Measurements from ENCODE around the gene DLX5. TPM values are rescaled to one million over a fixed set of nuclear protein-coding genes. Genes with fewer than 3 reads are reported as not detected.
A peak's percentile ranks its signal among the peaks of the same experiment; 100 is the strongest.
"Not testable (repeated sequence)": the region's sequence is repeated elsewhere in the genome, so short reads cannot be mapped to it uniquely, and the experiment has no call there.

Gene DLX5
- total RNA-seq, 5 donors from 2014 or later (not counting 1 experiment from before 2014, with no cell fraction given) = not detected

- H3K36me3 Mint-ChIP-seq = not testable (repeated sequence)
Measured at GRCh38 chr7:97034213-97034852, 9.7 kb upstream of the DLX5 start.

GRCh38 chr7:97027427-97028234, 3.0 kb upstream of the DLX5 start:
- POLR2A ChIA-PET = no interaction called here
- Histone ChIP-seq H3K36me3 (ENCODE audit: control insufficient read depth in 2 of 2, extremely low read depth in 1 of 2, insufficient read depth in 1 of 2, low read length in 1 of 2) (no peaks in the 10 kb centered on the region), H3K4me3 (ENCODE audit: control insufficient read depth in 1 of 2, extremely low read depth in 1 of 2, low read length in 1 of 2) (peak overlapping the region; percentile 23 to 60), H3K4me1 (ENCODE audit: control insufficient read depth in 1 of 2, extremely low read depth in 1 of 2, insufficient read depth in 2 of 2, low read length in 2 of 2) (peaks cover 4 to 37% of the 10 kb centered on the region in 2 experiments), H3K27me3 (replicated peaks in 1 of 2; ENCODE audit: control insufficient read depth in 2 of 2, extremely low read depth in 1 of 2, insufficient read depth in 2 of 2, low read length in 1 of 2) (peaks cover 14 to 62% of the 10 kb centered on the region in 2 experiments), H3K9me3 (no peaks in the 10 kb centered on the region), H3K27ac (ENCODE audit: low read length) (no peak overlapping the region)
- DNase-seq (peak in 34 of 35 experiments; percentile 29 to 81 (median 58)), ATAC-seq (replicated peaks in 1 of 4) (peak; percentile 66 to 71 (median 70))
- Mint-ChIP-seq H3K27ac (no peak overlapping the region), H3K9me3 (no peaks in the 10 kb centered on the region), H3K36me3 (no peaks in the 10 kb centered on the region), H3K4me1 (peaks cover 42 to 45% (median 44%) of the 10 kb centered on the region in 3 donors), H3K27me3 (peaks cover 61 to 73% of the 10 kb centered on the region in 2 donors), H3K4me3 (peak overlapping the region; percentile 71 to 80 (median 79))
- CTCF ChIA-PET = interaction anchor here (0.5 to 2.5 kb wide), 21 partner anchors 12 to 1516 kb away, joined by 3 to 28 read pairs (median 6); no protein-coding TSS in a partner anchor
- 1% methylated on average over 11 of the region's 23 CpGs for WGBS (ENCODE audit: insufficient coverage)

More at GRCh38 chr7:97034213-97034852, 9.7 kb upstream of the DLX5 start:
- H3K27me3 Mint-ChIP-seq = peaks cover 23 to 30% of the 10 kb centered on the region in 2 donors
- DNase-seq; H3K4me3 Mint-ChIP-seq; H3K4me1 ChIP-seq (ENCODE audit: control insufficient read depth in 1 of 2, extremely low read depth in 1 of 2, insufficient read depth in 2 of 2, low read length in 2 of 2); ATAC-seq (replicated peaks in 1 of 4); CTCF ChIA-PET; H3K4me3 ChIP-seq (ENCODE audit: control insufficient read depth in 1 of 2, extremely low read depth in 1 of 2, low read length in 1 of 2); POLR2A ChIA-PET; H3K27ac ChIP-seq (ENCODE audit: low read length); H3K9me3 ChIP-seq; H3K27ac Mint-ChIP-seq; H3K4me1 Mint-ChIP-seq; H3K9me3 Mint-ChIP-seq; H3K36me3 ChIP-seq (ENCODE audit: control insufficient read depth in 2 of 2, extremely low read depth in 1 of 2, insufficient read depth in 1 of 2, low read length in 1 of 2): not testable (repeated sequence)
- 93% methylated on average over 19 of the region's 30 CpGs for WGBS (ENCODE audit: insufficient coverage)
- H3K27me3 ChIP-seq (replicated peaks in 1 of 2; ENCODE audit: control insufficient read depth in 2 of 2, extremely low read depth in 1 of 2, insufficient read depth in 2 of 2, low read length in 1 of 2) = peaks cover under 1 to 12% of the 10 kb centered on the region in 2 experiments

GRCh38 chr7:97026715-97027426, 2.2 kb upstream of the DLX5 start:
- peaks cover 4 to 42% of the 10 kb centered on the region in 2 experiments for H3K4me1 ChIP-seq (ENCODE audit: control insufficient read depth in 1 of 2, extremely low read depth in 1 of 2, insufficient read depth in 2 of 2, low read length in 2 of 2)
- H3K4me3 ChIP-seq (ENCODE audit: control insufficient read depth in 1 of 2, extremely low read depth in 1 of 2, low read length in 1 of 2) = peak overlapping the region; percentile 23 to 60
- H3K27me3 ChIP-seq (replicated peaks in 1 of 2; ENCODE audit: control insufficient read depth in 2 of 2, extremely low read depth in 1 of 2, insufficient read depth in 2 of 2, low read length in 1 of 2) = peaks cover 14 to 62% of the 10 kb centered on the region in 2 experiments
- Mint-ChIP-seq H3K9me3 (no peaks in the 10 kb centered on the region), H3K27ac (peak overlapping the region in 1 of 2 donors; percentile 55), H3K4me1 (peaks cover 49 to 52% (median 51%) of the 10 kb centered on the region in 3 donors), H3K27me3 (peaks cover 64 to 73% of the 10 kb centered on the region in 2 donors), H3K4me3 (peak overlapping the region; percentile 71 to 80 (median 79)), H3K36me3 (no peaks in the 10 kb centered on the region)
- CTCF ChIA-PET = interaction anchor here (0.6 to 2.5 kb wide), 20 partner anchors 10 to 1111 kb away, joined by 3 to 28 read pairs (median 5); no protein-coding TSS in a partner anchor
- ATAC-seq (replicated peaks in 1 of 4) = peak in 2 of 4 experiments; percentile 13 to 24
- 15% methylated on average over 4 of the region's 17 CpGs for WGBS (ENCODE audit: insufficient coverage)
- POLR2A ChIA-PET = no interaction called here
- no peaks in the 10 kb centered on the region for H3K9me3 ChIP-seq
- H3K36me3 ChIP-seq (ENCODE audit: control insufficient read depth in 2 of 2, extremely low read depth in 1 of 2, insufficient read depth in 1 of 2, low read length in 1 of 2) = no peaks in the 10 kb centered on the region
- H3K27ac ChIP-seq (ENCODE audit: low read length) = no peak overlapping the region
- no peak for DNase-seq

- Histone ChIP-seq H3K36me3 (ENCODE audit: control insufficient read depth in 2 of 2, extremely low read depth in 1 of 2, insufficient read depth in 1 of 2, low read length in 1 of 2) (no peaks in the 10 kb centered on the region), H3K4me1 (ENCODE audit: control insufficient read depth in 1 of 2, extremely low read depth in 1 of 2, insufficient read depth in 2 of 2, low read length in 2 of 2) (peaks cover 4 to 47% of the 10 kb centered on the region in 2 experiments), H3K27me3 (replicated peaks in 1 of 2; ENCODE audit: control insufficient read depth in 2 of 2, extremely low read depth in 1 of 2, insufficient read depth in 2 of 2, low read length in 1 of 2) (peaks cover 14 to 69% of the 10 kb centered on the region in 2 experiments), H3K27ac (ENCODE audit: low read length) (no peak overlapping the region), H3K4me3 (ENCODE audit: control insufficient read depth in 1 of 2, extremely low read depth in 1 of 2, low read length in 1 of 2) (peak overlapping the region in 1 of 2 donors; percentile 60), H3K9me3 (no peaks in the 10 kb centered on the region)
- Mint-ChIP-seq H3K27me3 (peaks cover 65 to 76% of the 10 kb centered on the region in 2 donors), H3K4me3 (peak overlapping the region; percentile 71 to 80 (median 79)), H3K27ac (peak overlapping the region in 1 of 2 donors; percentile 55), H3K4me1 (peaks cover 54 to 58% (median 55%) of the 10 kb centered on the region in 3 donors), H3K36me3 (no peaks in the 10 kb centered on the region), H3K9me3 (no peaks in the 10 kb centered on the region)
- ChIA-PET CTCF (interaction anchor here (0.6 to 2.5 kb wide), 8 partner anchors 9 to 1111 kb away, joined by 3 to 28 read pairs (median 10); no protein-coding TSS in a partner anchor), POLR2A (no interaction called here)
- ATAC-seq (replicated peaks in 1 of 4) = peak; percentile 32 to 72 (median 44)
- WGBS (ENCODE audit: insufficient coverage) = 3% methylated on average over 21 of the region's 29 CpGs
- peak in 7 of 35 experiments; percentile 5 to 34 (median 13) for DNase-seq
Measured at GRCh38 chr7:97025983-97026714, 1.5 kb upstream of the DLX5 start.

GRCh38 chr7:97025130-97025499, 484 bp upstream of the DLX5 start:
- ATAC-seq (replicated peaks in 1 of 4) (no peak), DNase-seq (no peak)
- Histone ChIP-seq H3K4me3 (ENCODE audit: control insufficient read depth in 1 of 2, extremely low read depth in 1 of 2, low read length in 1 of 2) (no peak overlapping the region), H3K9me3 (no peaks in the 10 kb centered on the region), H3K27ac (ENCODE audit: low read length) (no peak overlapping the region), H3K36me3 (ENCODE audit: control insufficient read depth in 2 of 2, extremely low read depth in 1 of 2, insufficient read depth in 1 of 2, low read length in 1 of 2) (no peaks in the 10 kb centered on the region), H3K27me3 (replicated peaks in 1 of 2; ENCODE audit: control insufficient read depth in 2 of 2, extremely low read depth in 1 of 2, insufficient read depth in 2 of 2, low read length in 1 of 2) (peaks cover 14 to 76% of the 10 kb centered on the region in 2 experiments), H3K4me1 (ENCODE audit: control insufficient read depth in 1 of 2, extremely low read depth in 1 of 2, insufficient read depth in 2 of 2, low read length in 2 of 2) (peaks cover 4 to 47% of the 10 kb centered on the region in 2 experiments)
- POLR2A ChIA-PET = interaction anchor here in 1 of 2 donors (0.6 kb wide), 1 partner anchor 21 kb away, joined by 9 read pairs; no protein-coding TSS in a partner anchor
- no peaks in the 10 kb centered on the region for H3K36me3 Mint-ChIP-seq
- H3K4me3 Mint-ChIP-seq = peak overlapping the region in 1 of 3 donors; percentile 80
- peaks cover 68 to 81% of the 10 kb centered on the region in 2 donors for H3K27me3 Mint-ChIP-seq
- no peaks in the 10 kb centered on the region for H3K9me3 Mint-ChIP-seq
- 6% methylated on average over 4 of the region's 8 CpGs for WGBS (ENCODE audit: insufficient coverage)
- CTCF ChIA-PET = no interaction called here
- no peak overlapping the region for H3K27ac Mint-ChIP-seq
- H3K4me1 Mint-ChIP-seq = peaks cover 58 to 61% (median 58%) of the 10 kb centered on the region in 3 donors
